Activated CD4-positive, alpha-beta T cell treated with anti-CD3 and anti-CD28 coated beads, Interleukin-10, Interleukin-2, amounts not matched to agents 100 ng/mL and 50 ng/mL, durations not matched to agents 16 hours and 8 hours (primary cell): Measurements from ENCODE around the gene NPTX1.

Source experiments
- DNase-seq: peaks from one replicate; pipeline ENCODE4 v3.0.0-alpha.2; 2020

The NPTX1 gene

DNA sequence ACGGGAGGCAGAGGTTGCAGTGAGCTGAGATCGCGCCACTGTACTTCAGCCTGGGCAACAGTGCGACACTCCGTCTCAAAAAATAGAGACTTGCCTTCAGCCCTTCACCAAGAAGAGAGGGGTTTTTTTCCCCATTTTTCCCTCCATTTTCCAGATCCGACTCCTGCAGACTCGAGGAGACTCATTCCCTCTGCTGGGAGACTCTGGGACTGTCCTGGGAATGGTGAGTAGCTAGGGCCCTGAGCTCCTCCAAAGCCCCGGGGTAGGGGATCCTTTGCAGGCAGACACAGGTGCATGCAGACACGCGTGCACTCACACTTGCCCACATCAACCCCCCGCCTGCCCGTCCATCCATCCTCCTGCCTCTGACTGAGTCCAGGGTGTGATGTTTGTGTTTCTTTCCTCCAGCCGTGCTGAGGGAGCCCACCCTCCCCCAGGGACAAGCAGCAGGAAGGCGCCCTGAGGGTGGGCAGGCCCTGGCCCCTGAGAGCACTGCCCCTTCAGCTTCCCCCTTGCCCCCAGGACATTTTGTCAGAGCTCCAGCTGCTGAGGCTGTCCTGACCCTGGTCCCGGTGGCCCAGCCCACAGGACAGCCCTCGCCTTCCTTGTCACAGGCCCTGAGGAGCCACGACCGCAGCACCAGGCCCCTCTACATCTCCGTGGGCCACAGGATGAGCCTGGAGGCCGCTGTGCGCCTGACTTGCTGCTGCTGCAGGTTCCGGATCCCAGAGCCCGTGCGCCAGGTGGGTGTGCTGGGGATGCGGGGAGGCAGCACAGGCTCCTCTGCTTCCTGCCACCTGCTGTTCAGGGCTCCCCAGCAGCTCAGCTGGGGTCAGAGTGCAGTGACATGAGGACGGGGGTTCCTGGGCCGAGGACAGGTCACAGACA lies 51.3 kb downstream of the NPTX1 start:
- DNase-seq: no peak

GRCh38 chr17:80424261-80424660 lies 52.1 kb downstream of the NPTX1 start:
- no peak for DNase-seq

- no peak for DNase-seq
These were observed 52.7 kb downstream of the NPTX1 start for GRCh38 chr17:80423536-80424225.

DNA sequence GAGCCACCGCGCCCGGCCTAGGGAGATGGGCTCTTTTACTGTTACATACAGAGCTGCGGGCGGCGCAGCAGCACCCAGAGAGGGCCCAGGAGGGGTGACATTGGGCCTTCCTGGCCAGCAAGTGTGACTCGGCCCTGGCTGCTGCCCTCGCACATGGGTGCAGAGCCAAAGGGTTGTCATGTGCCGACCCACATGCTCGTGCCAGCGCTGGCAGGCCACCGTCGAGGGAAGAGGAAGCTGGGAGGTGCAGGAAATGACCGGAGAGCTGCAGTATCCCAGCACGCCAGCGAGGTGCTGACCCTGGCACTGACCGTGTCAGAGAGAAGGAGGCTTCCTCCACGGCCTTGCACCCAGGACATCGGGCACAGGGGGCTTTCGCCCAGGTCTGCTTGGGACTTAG lies 53.4 kb downstream of the NPTX1 start:
- DNase-seq: no peak

- DNase-seq: no peak
These were observed 54.1 kb downstream of the NPTX1 start for GRCh38 chr17:80422276-80422675.

GRCh38 chr17:80421381-80422090 lies 54.9 kb downstream of the NPTX1 start:
- DNase-seq: no peak

GRCh38 chr17:80419255-80419654 lies 57.2 kb downstream of the NPTX1 start:
- no peak for DNase-seq

DNA sequence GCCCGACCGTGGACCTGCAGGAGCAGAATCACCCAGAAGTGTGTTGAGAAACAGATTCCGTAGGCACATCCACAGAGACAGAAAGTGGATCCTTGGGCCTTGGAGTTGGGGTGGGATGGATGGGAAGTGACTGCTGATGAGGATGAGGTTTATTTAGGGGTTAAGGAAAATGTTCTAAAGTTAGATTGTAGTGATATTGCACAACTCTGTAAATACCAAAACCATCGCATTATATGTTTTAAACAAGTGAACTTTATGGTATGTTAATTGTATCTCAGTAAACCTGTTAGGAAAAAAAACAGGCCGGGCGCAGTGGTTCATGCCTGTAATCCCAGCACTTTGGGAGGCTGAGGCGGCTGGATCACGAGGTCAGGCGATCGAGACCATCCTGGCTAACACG lies 57.8 kb downstream of the NPTX1 start:
- DNase-seq: no peak
